SK-N-SH (cell line): ENCODE measurements around the gene GPSM3. TPM values are rescaled to one million over a fixed set of nuclear protein-coding genes. Genes with fewer than 3 reads are reported as not detected.

Experiments
- CTCF ChIA-PET: fragments of 300-600, 350-600 bp; formaldehyde crosslinking; extraction: SDS; loops from one replicate; lab custom pipeline; 2021; lab: Yijun Ruan, JAX
- POLR2A ChIA-PET: fragments of 350-600 bp; sonication (Branson Sonifier 250); formaldehyde crosslinking; extraction: SDS; loops from one replicate; lab custom pipeline; 2020; ENCODE audit warnings: antibody characterized with exemption, inconsistent platforms; lab: Yijun Ruan, JAX
- DNase-seq: peaks from one replicate; pipeline ENCODE4 v3.0.0; 2012
- H2AFZ ChIP-seq: fragments of 200-600 bp; sonication (generic); 2 replicates; pipeline ENCODE4 v1.8.1; 2016; ENCODE audit warnings: antibody characterized with exemption, mild to moderate bottlenecking, low read depth
- H3F3A ChIP-seq: fragments of 200-600 bp; sonication (generic); replicated peaks from 2 replicates; pipeline ENCODE3; 2016; ENCODE audit warnings: antibody characterized with exemption, mild to moderate bottlenecking; ENCODE audit not compliant: insufficient read depth
- H3K27ac ChIP-seq, 2 experiments: fragments of 200-500 bp in 1 of 2; fragments of 200-600 bp in 1 of 2; sonication (Bioruptor generic) in 1 of 2; sonication (generic), shearing (Covaris generic) in 1 of 2; 2 replicates each; pipeline versions ENCODE4 v1.5.1 to v1.6.1; 2014 to 2016; ENCODE audit warnings: low read depth in 2 of 2, inconsistent platforms in 1 of 2, low read length in 1 of 2, mild to moderate bottlenecking in 1 of 2, mixed read lengths in 1 of 2
- H3K27me3 ChIP-seq: fragments of 200-600 bp; sonication (generic), shearing (Covaris generic); 2 replicates; pipeline ENCODE4 v1.6.1; 2016; ENCODE audit warnings: mixed run types; ENCODE audit not compliant: insufficient read depth
- H3K36me3 ChIP-seq, 2 experiments: fragments of 200-500 bp in 1 of 2; fragments of 200-600 bp in 1 of 2; sonication (Bioruptor generic) in 1 of 2; sonication (generic) in 1 of 2; replicated peaks in 1 of 2; 2 replicates each; pipeline versions ENCODE3 to v1.5.1; 2014 to 2016; ENCODE audit warnings: low read length in 1 of 2, mild to moderate bottlenecking in 1 of 2; ENCODE audit not compliant: insufficient read depth in 2 of 2, control insufficient read depth in 1 of 2
- H3K4me1 ChIP-seq, 2 experiments: fragments of 200-500 bp in 1 of 2; fragments of 200-600 bp in 1 of 2; sonication (Bioruptor generic) in 1 of 2; sonication (generic), shearing (Covaris generic) in 1 of 2; 2 replicates each; pipeline versions ENCODE4 v1.5.1 to v1.6.1; 2014 to 2016; ENCODE audit warnings: low read depth in 1 of 2, low read length in 1 of 2, mixed run types in 1 of 2; ENCODE audit not compliant: insufficient read depth in 2 of 2, control insufficient read depth in 1 of 2
- H3K4me2 ChIP-seq: fragments of 200-600 bp; sonication (generic), shearing (Covaris generic); 2 replicates; pipeline ENCODE4 v1.6.1; 2017; ENCODE audit warnings: mixed run types
- H3K4me3 ChIP-seq, 2 experiments: fragments of 200-500 bp in 1 of 2; fragments of 200-600 bp in 1 of 2; sonication (Bioruptor generic) in 1 of 2; sonication (generic), shearing (Covaris generic) in 1 of 2; 2 replicates each; pipeline versions ENCODE4 v1.5.1 to v1.8.1; 2014 to 2016; ENCODE audit warnings: low read depth in 2 of 2, inconsistent platforms in 1 of 2, low read length in 1 of 2, mild to moderate bottlenecking in 1 of 2, mixed read lengths in 1 of 2, moderate library complexity in 1 of 2
- H3K79me2 ChIP-seq: fragments of 200-600 bp; sonication (generic); 2 replicates; pipeline ENCODE4 v1.8.1; 2017; ENCODE audit warnings: mild to moderate bottlenecking; ENCODE audit not compliant: insufficient read depth
- H3K9ac ChIP-seq: fragments of 200-600 bp; sonication (generic); 2 replicates; pipeline ENCODE4 v1.6.1; 2017; ENCODE audit warnings: mixed run types
- H3K9me2 ChIP-seq: fragments of 200-600 bp; sonication (generic); 2 replicates; pipeline ENCODE4 v1.6.1; 2017; ENCODE audit warnings: mixed run types
- H3K9me3 ChIP-seq: fragments of 200-600 bp; sonication (generic); 2 replicates; pipeline ENCODE4 v1.6.1; 2017; ENCODE audit warnings: mixed run types, mild to moderate bottlenecking, moderate library complexity
- H4K20me1 ChIP-seq: fragments of 200-600 bp; sonication (generic); 2 replicates; pipeline ENCODE4 v1.6.1; 2017; ENCODE audit warnings: mild to moderate bottlenecking, mixed run types; ENCODE audit not compliant: insufficient read depth
- CHD2 ChIP-seq: fragments of 150-350 bp; IDR thresholded peaks from 2 replicates; pipeline ENCODE4 v1.6.1; 2018; ENCODE audit warnings: low read length; ENCODE audit not compliant: partially characterized antibody
- ELF1 ChIP-seq: IDR thresholded peaks from 2 replicates; pipeline ENCODE4 v1.4.0; 2012
- EP300 ChIP-seq, 2 experiments: IDR thresholded peaks; 2 replicates each; pipeline versions ENCODE4 v1.4.0 to v1.6.1; 2012; ENCODE audit warnings: borderline replicate concordance in 1 of 2, low read depth in 1 of 2, low read length in 1 of 2
- EZH2phosphoT487 ChIP-seq: fragments of 200-600 bp; sonication (generic); IDR thresholded peaks from 2 replicates; pipeline ENCODE4 v1.6.1; 2017; ENCODE audit warnings: low read depth, mixed run types, mild to moderate bottlenecking, antibody characterized with exemption, moderate library complexity, borderline replicate concordance
- FOXJ3 ChIP-seq: sonication (generic); formaldehyde crosslinking; IDR thresholded peaks from 2 replicates; pipeline ENCODE4 v1.5.1; 2020; ENCODE audit warnings: mild to moderate bottlenecking, missing genetic modification reagents
- FOXM1 ChIP-seq: IDR thresholded peaks from 2 replicates; pipeline ENCODE4 v1.4.0; 2012; ENCODE audit warnings: low read depth, mild to moderate bottlenecking
- GABPA ChIP-seq: IDR thresholded peaks from 2 replicates; pipeline ENCODE4 v1.4.0; 2012; ENCODE audit warnings: low read depth, mild to moderate bottlenecking
- GATA2 ChIP-seq: sonication (generic); formaldehyde crosslinking; IDR thresholded peaks from 2 replicates; pipeline ENCODE4 v1.5.0; 2020; ENCODE audit warnings: mild to moderate bottlenecking, missing genetic modification reagents
- JUND ChIP-seq: IDR thresholded peaks from 2 replicates; pipeline ENCODE4 v1.4.0; 2012
- NFIC ChIP-seq: IDR thresholded peaks from 2 replicates; pipeline ENCODE4 v1.4.0; 2012; ENCODE audit warnings: borderline replicate concordance
- NRF1 ChIP-seq: IDR thresholded peaks from 2 replicates; pipeline ENCODE4 v1.6.1; 2012; ENCODE audit warnings: low read depth, mild to moderate bottlenecking, low read length
- POLR2AphosphoS5 ChIP-seq: IDR thresholded peaks from 2 replicates; pipeline ENCODE4 v1.6.1; 2012; ENCODE audit warnings: low read depth, low read length
- RAD21 ChIP-seq: IDR thresholded peaks from 2 replicates; pipeline ENCODE4 v1.6.1; 2012; ENCODE audit warnings: mild to moderate bottlenecking, low read length
- RCOR1 ChIP-seq: fragments of 150-350 bp; IDR thresholded peaks from 2 replicates; pipeline ENCODE4 v1.6.1; 2017; ENCODE audit warnings: antibody characterized with exemption, low read length
- RXRA ChIP-seq: IDR thresholded peaks from 2 replicates; pipeline ENCODE4 v1.4.0; 2012; ENCODE audit warnings: low read depth, mild to moderate bottlenecking, borderline replicate concordance
- SMC3 ChIP-seq: IDR thresholded peaks from 2 replicates; pipeline ENCODE4 v1.6.1; 2012; ENCODE audit warnings: low read depth, low read length, improper control_type of control experiment
- TCF12 ChIP-seq: IDR thresholded peaks from 2 replicates; pipeline ENCODE4 v1.4.0; 2012
- YY1 ChIP-seq: IDR thresholded peaks from 2 replicates; pipeline ENCODE4 v1.4.0; 2012; ENCODE audit warnings: low read depth, mild to moderate bottlenecking
- WGBS: methylation state at CpG from one replicate; pipeline ENCODE4 v1.1.6; 2017; ENCODE audit warnings: low lambda C conversion rate; 5-methylcytosine and 5-hydroxymethylcytosine counted together
- polyA plus RNA-seq, 3 experiments: library from polyadenylated mRNA; depleted of rRNA; stranded (reverse); fragments of >200 nt; gene quantifications; 2 replicates each; pipeline ENCODE4 v1.2.3, GENCODE V29; 2012
- TF ChIP-seq, protein P1 (sequence below): IDR thresholded peaks from 2 replicates; pipeline ENCODE4 v1.4.0; 2012; ENCODE audit warnings: low read depth
- TF ChIP-seq, protein P2 (sequence below): IDR thresholded peaks from 2 replicates; pipeline ENCODE4 v1.4.0; 2012; ENCODE audit warnings: low read depth, borderline replicate concordance
- TF ChIP-seq, protein P3 (sequence below): fragments of 150-350 bp; IDR thresholded peaks from 2 replicates; pipeline ENCODE4 v1.6.1; 2016; ENCODE audit warnings: mild to moderate bottlenecking, low read depth, low read length
- TF ChIP-seq, protein P4 (sequence below): IDR thresholded peaks from 2 replicates; pipeline ENCODE4 v1.4.0; 2012; ENCODE audit warnings: low read depth, borderline replicate concordance
- TF ChIP-seq, protein P5 (sequence below): fragments of 200-600 bp; sonication (generic); IDR thresholded peaks from 2 replicates; pipeline ENCODE4 v1.6.1; 2017; ENCODE audit warnings: antibody characterized with exemption, mild to moderate bottlenecking, moderate library complexity

Gene GPSM3
- polyA plus RNA-seq, 1 of the 3 experiments (the other 2 are of a cell fraction): 1.5 TPM

DNA sequence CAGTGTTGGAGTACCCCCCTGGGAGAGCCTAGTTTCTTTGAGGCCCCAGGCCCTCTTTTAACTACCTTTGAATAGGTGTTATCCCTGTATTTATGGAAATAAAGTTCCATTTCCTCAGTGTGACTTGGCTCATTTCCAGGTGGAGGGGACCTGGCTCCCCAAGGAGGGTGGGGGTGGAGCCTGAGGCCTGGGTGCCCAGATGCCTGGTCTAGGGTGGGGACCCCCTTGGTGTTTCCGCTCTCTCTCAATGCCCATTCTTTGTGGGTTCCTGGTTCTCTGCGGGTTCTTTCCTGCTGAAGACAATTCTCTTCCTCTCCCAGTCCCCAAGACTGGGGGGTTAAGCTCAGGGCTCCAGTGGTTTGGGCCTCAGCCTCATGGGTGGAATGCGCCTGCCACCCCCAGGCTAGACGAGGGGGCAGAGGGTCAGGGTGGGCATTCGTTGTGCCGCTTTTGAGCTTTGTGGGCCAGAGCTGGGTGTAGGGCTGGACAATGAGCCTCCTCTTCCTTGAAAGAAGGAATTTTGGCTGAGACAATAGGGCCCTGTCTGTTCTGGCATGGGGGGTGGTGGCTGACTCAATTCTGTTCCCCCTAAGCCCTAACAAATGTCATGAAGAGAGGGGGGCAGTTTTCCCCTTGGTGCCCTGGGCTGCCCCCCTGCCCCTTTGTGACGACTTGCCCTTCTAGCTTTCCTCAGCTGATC, 28.7 kb downstream of the GPSM3 start:
- Histone ChIP-seq H3K4me2 (no peak overlapping the region), H3K9ac (no peak overlapping the region), H3K9me2 (no peaks in the 10 kb centered on the region), H4K20me1 (no peaks in the 10 kb centered on the region), H3F3A (peaks cover 2% of the 10 kb centered on the region), H3K27ac (no peak overlapping the region), H3K79me2 (no peaks in the 10 kb centered on the region), H2AFZ (no peak overlapping the region), H3K36me3 (peaks cover 12 to 17% of the 10 kb centered on the region in 2 experiments), H3K4me1 (no peaks in the 10 kb centered on the region), H3K9me3 (no peaks in the 10 kb centered on the region), H3K4me3 (no peak overlapping the region), H3K27me3 (no peaks in the 10 kb centered on the region)
- TF ChIP-seq, protein P1, sequence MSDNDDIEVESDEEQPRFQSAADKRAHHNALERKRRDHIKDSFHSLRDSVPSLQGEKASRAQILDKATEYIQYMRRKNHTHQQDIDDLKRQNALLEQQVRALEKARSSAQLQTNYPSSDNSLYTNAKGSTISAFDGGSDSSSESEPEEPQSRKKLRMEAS: no peak
- no peak for TF ChIP-seq EZH2phosphoT487
- no peak for TF ChIP-seq ELF1
- no peak for TF ChIP-seq YY1
- no peak for TF ChIP-seq FOXM1
- no peak for TF ChIP-seq JUND
- TF ChIP-seq, protein P2, sequence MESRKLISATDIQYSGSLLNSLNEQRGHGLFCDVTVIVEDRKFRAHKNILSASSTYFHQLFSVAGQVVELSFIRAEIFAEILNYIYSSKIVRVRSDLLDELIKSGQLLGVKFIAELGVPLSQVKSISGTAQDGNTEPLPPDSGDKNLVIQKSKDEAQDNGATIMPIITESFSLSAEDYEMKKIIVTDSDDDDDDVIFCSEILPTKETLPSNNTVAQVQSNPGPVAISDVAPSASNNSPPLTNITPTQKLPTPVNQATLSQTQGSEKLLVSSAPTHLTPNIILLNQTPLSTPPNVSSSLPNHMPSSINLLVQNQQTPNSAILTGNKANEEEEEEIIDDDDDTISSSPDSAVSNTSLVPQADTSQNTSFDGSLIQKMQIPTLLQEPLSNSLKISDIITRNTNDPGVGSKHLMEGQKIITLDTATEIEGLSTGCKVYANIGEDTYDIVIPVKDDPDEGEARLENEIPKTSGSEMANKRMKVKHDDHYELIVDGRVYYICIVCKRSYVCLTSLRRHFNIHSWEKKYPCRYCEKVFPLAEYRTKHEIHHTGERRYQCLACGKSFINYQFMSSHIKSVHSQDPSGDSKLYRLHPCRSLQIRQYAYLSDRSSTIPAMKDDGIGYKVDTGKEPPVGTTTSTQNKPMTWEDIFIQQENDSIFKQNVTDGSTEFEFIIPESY: no peak
- ChIA-PET POLR2A (no interaction called here), CTCF (interaction anchor here (1.2 to 2.0 kb wide), 3 partner anchors 9 to 45 kb away, joined by 3 to 7 read pairs (median 7); partner anchors contain the start of gene AGPAT1)
- no peak for DNase-seq
- 100% methylated on average over 1 of the region's 7 CpGs for WGBS

DNA sequence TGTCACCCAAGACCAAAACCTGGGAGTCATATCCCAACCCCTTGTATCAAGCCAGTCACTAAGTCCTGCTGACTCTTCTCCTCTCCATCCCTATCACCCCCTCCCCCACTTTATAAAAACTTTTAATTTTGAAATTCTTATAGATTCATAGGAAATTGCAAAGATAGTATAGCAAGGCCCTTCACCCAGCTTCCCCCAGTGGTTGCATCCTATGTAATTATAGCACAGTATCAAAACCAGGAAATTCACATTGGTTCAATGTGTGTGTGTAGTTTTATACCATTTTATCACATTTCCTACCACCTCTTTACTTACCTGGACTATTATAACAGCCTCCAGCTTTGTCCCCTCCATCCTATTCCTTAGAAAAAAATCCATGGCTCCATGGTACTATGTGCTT, 34.4 kb downstream of the GPSM3 start:
- Histone ChIP-seq H3K9me3 (no peaks in the 10 kb centered on the region), H3K27me3 (no peaks in the 10 kb centered on the region), H4K20me1 (no peaks in the 10 kb centered on the region), H3K27ac (no peak overlapping the region), H3K4me3 (no peak overlapping the region), H3K4me1 (peaks cover 3 to 15% of the 10 kb centered on the region in 2 experiments; a peak in 2 of 4 replicates), H2AFZ (no peak overlapping the region), H3K36me3 (peaks cover 16 to 26% of the 10 kb centered on the region in 2 experiments), H3K9me2 (no peaks in the 10 kb centered on the region), H3F3A (no peaks in the 10 kb centered on the region), H3K79me2 (peaks cover 19% of the 10 kb centered on the region), H3K4me2 (no peak overlapping the region), H3K9ac (no peak overlapping the region)
- ChIA-PET POLR2A (interaction anchor here (0.5 kb wide), 1 partner anchor 36 kb away, joined by 3 read pairs; no protein-coding TSS in a partner anchor), CTCF (interaction anchor here (1.3 to 3.8 kb wide), 2 partner anchors 39 to 110 kb away, joined by 4 to 14 read pairs; no protein-coding TSS in a partner anchor)
- TF ChIP-seq FOXM1 (no peak), CHD2 (no peak), GATA2 (no peak), RCOR1 (no peak), RXRA (no peak), RAD21 (no peak), NFIC (no peak), EZH2phosphoT487 (no peak), NRF1 (no peak), GABPA (no peak), SMC3 (no peak), FOXJ3 (no peak), POLR2AphosphoS5 (no peak), EP300 (IDR thresholded peaks at IDR 0.05; ENCODE audit: borderline replicate concordance in 1 of 2, low read depth in 1 of 2, low read length in 1 of 2) (no peak), JUND (no peak), TCF12 (no peak)
- TF ChIP-seq, protein P3, sequence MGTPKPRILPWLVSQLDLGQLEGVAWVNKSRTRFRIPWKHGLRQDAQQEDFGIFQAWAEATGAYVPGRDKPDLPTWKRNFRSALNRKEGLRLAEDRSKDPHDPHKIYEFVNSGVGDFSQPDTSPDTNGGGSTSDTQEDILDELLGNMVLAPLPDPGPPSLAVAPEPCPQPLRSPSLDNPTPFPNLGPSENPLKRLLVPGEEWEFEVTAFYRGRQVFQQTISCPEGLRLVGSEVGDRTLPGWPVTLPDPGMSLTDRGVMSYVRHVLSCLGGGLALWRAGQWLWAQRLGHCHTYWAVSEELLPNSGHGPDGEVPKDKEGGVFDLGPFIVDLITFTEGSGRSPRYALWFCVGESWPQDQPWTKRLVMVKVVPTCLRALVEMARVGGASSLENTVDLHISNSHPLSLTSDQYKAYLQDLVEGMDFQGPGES: no peak
- TF ChIP-seq, protein P4, sequence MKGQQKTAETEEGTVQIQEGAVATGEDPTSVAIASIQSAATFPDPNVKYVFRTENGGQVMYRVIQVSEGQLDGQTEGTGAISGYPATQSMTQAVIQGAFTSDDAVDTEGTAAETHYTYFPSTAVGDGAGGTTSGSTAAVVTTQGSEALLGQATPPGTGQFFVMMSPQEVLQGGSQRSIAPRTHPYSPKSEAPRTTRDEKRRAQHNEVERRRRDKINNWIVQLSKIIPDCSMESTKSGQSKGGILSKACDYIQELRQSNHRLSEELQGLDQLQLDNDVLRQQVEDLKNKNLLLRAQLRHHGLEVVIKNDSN: no peak
- TF ChIP-seq, protein P5, sequence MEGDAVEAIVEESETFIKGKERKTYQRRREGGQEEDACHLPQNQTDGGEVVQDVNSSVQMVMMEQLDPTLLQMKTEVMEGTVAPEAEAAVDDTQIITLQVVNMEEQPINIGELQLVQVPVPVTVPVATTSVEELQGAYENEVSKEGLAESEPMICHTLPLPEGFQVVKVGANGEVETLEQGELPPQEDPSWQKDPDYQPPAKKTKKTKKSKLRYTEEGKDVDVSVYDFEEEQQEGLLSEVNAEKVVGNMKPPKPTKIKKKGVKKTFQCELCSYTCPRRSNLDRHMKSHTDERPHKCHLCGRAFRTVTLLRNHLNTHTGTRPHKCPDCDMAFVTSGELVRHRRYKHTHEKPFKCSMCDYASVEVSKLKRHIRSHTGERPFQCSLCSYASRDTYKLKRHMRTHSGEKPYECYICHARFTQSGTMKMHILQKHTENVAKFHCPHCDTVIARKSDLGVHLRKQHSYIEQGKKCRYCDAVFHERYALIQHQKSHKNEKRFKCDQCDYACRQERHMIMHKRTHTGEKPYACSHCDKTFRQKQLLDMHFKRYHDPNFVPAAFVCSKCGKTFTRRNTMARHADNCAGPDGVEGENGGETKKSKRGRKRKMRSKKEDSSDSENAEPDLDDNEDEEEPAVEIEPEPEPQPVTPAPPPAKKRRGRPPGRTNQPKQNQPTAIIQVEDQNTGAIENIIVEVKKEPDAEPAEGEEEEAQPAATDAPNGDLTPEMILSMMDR: no peak
- DNase-seq: no peak
